Osteoblast (primary cell): ENCODE results near the gene LCN15. TPM values are rescaled to one million over a fixed set of nuclear protein-coding genes. Genes with fewer than 3 reads are reported as not detected.

Experiments
- DNase-seq: peaks from one replicate; pipeline ENCODE4 v3.0.0; 2011; ENCODE audit warnings: low spot score, mixed read lengths; ENCODE audit not compliant: insufficient read length; ENCODE audit errors: missing footprints
- H2AFZ ChIP-seq: 2 replicates; pipeline ENCODE4 v1.6.0; 2011; ENCODE audit warnings: mild to moderate bottlenecking, low read length
- H3K27ac ChIP-seq: 2 replicates; pipeline ENCODE4 v1.5.1; 2011; ENCODE audit warnings: mild to moderate bottlenecking, low read depth, low read length, moderate library complexity
- H3K27me3 ChIP-seq: 2 replicates; pipeline ENCODE4 v1.6.0; 2012; ENCODE audit warnings: mild to moderate bottlenecking, control low read depth, inconsistent platforms, low read length, moderate library complexity; ENCODE audit not compliant: insufficient read depth
- H3K36me3 ChIP-seq: 2 replicates; pipeline ENCODE4 v1.5.1; 2011; ENCODE audit warnings: mild to moderate bottlenecking, low read length, control low read depth, moderate library complexity; ENCODE audit not compliant: insufficient read depth
- H3K4me1 ChIP-seq: 2 replicates; pipeline ENCODE4 v1.5.1; 2011; ENCODE audit warnings: mild to moderate bottlenecking, low read length, control low read depth, moderate library complexity; ENCODE audit not compliant: insufficient read depth
- H3K4me2 ChIP-seq: 2 replicates; pipeline ENCODE4 v1.6.0; 2011; ENCODE audit warnings: mild to moderate bottlenecking, low read length; ENCODE audit not compliant: insufficient read depth
- H3K4me3 ChIP-seq: fragments of 200-600 bp; sonication (generic); 3 replicates; pipeline ENCODE4 v1.5.1; 2012; ENCODE audit warnings: mild to moderate bottlenecking, low read length, inconsistent platforms; ENCODE audit not compliant: insufficient read depth
- H3K79me2 ChIP-seq: 2 replicates; pipeline ENCODE4 v1.6.0; 2012; ENCODE audit warnings: mild to moderate bottlenecking, low read length, control low read depth, inconsistent platforms; ENCODE audit not compliant: insufficient read depth
- H3K9me3 ChIP-seq: 2 replicates; pipeline ENCODE4 v1.5.1; 2011; ENCODE audit warnings: low read depth, low read length, control low read depth
- H4K20me1 ChIP-seq: 2 replicates; pipeline ENCODE4 v1.6.0; 2012; ENCODE audit warnings: mild to moderate bottlenecking, low read length, control low read depth; ENCODE audit not compliant: insufficient read depth
- total RNA-seq: library from RNA; depleted of rRNA; stranded (reverse); fragments of >200 nt; gene quantifications from 2 replicates; pipeline ENCODE4 v1.2.3, GENCODE V29; 2012
- TF ChIP-seq, protein P1 (sequence below): IDR thresholded peaks from 2 replicates; pipeline ENCODE4 v1.5.1; 2011; ENCODE audit warnings: mild to moderate bottlenecking, low read depth, low read length, moderate library complexity; ENCODE audit errors: extremely low read depth

LCN15 gene
- total RNA-seq, 1 donor, result not detected

GRCh38 chr9:136763649-136764035, 676 bp downstream of the LCN15 start:
- H3K27me3 ChIP-seq, result peaks cover 4% of the 10 kb centered on the region
- H3K36me3 ChIP-seq, result no peaks in the 10 kb centered on the region
- peak; percentile 76 for DNase-seq
- H2AFZ ChIP-seq, result no peak overlapping the region
- no peaks in the 10 kb centered on the region for H4K20me1 ChIP-seq
- no peaks in the 10 kb centered on the region for H3K79me2 ChIP-seq
- TF ChIP-seq, protein P1, sequence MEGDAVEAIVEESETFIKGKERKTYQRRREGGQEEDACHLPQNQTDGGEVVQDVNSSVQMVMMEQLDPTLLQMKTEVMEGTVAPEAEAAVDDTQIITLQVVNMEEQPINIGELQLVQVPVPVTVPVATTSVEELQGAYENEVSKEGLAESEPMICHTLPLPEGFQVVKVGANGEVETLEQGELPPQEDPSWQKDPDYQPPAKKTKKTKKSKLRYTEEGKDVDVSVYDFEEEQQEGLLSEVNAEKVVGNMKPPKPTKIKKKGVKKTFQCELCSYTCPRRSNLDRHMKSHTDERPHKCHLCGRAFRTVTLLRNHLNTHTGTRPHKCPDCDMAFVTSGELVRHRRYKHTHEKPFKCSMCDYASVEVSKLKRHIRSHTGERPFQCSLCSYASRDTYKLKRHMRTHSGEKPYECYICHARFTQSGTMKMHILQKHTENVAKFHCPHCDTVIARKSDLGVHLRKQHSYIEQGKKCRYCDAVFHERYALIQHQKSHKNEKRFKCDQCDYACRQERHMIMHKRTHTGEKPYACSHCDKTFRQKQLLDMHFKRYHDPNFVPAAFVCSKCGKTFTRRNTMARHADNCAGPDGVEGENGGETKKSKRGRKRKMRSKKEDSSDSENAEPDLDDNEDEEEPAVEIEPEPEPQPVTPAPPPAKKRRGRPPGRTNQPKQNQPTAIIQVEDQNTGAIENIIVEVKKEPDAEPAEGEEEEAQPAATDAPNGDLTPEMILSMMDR, result no peak
- no peak overlapping the region for H3K4me3 ChIP-seq
- H3K9me3 ChIP-seq, result no peaks in the 10 kb centered on the region
- no peak overlapping the region for H3K4me2 ChIP-seq
- no peak overlapping the region for H3K27ac ChIP-seq
- H3K4me1 ChIP-seq, result no peaks in the 10 kb centered on the region

DNA sequence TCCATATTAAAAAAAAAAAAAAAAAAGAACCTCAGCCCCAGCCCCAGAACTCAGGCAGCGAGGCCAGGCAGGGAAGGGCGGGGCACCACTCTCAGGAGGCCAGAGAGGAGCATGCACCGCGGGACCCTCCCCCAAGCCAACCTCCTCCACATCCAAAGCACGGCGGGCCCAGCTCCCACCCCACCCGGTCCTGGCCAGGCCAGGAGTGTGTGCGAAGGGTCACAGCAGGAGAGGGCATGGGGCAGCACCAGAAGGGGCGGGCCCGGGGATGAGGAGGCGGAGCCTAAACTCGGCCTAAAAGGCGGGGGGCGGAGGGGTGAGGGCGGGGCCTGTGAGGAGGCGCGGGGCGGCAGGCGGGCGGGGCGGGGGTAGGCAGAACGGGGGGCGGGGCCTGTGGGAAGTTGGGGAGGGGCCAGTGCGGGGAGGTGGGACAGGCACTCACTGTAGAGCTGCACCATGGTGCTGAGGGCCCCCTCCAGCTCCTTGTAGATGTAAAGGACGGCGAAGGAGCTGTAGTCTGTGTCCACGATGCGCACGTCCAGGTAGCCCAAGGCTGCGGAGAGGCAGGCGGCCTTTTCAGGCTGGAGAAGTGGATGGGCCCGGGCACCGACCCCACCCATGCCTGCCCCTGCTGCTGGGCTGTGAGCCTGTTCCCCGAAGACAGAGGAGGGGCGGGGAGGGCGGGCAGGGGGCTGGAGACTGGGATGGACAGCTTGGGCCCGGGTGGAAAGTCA, 1.2 kb downstream of the LCN15 start:
- Histone ChIP-seq H3K27me3 (peaks cover 3% of the 10 kb centered on the region), H3K4me3 (no peak overlapping the region), H3K9me3 (no peaks in the 10 kb centered on the region), H2AFZ (no peak overlapping the region), H3K27ac (no peak overlapping the region), H4K20me1 (no peaks in the 10 kb centered on the region), H3K4me2 (no peak overlapping the region), H3K4me1 (no peaks in the 10 kb centered on the region), H3K79me2 (no peaks in the 10 kb centered on the region), H3K36me3 (no peaks in the 10 kb centered on the region)
- DNase-seq, result peak; percentile 84
- TF ChIP-seq, protein P1, result no peak

DNA sequence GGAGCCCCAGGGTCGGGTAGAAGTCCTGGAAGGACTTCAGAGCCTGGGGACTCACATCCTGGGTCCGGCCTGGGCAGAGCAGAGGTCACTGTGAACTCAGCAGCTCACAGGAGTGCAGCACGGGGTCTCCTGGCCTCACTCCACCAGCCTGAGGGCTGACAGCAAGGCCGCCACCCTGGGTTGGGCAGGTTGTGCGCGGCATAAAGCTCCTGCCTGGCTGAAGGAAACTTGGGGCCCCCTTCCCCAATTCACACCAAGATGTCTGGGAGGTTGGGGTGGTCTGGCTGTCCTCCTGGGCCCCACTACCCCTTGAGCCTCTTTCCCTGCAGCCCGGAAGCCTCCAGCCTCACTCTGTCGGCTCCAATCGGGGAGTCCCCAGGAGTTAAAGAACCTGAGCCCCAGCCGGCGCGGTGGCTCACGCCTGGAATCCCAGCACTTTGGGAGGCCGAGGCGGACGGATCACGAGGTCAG, 2.1 kb downstream of the LCN15 start:
- H3K36me3 ChIP-seq, result no peaks in the 10 kb centered on the region

DNA sequence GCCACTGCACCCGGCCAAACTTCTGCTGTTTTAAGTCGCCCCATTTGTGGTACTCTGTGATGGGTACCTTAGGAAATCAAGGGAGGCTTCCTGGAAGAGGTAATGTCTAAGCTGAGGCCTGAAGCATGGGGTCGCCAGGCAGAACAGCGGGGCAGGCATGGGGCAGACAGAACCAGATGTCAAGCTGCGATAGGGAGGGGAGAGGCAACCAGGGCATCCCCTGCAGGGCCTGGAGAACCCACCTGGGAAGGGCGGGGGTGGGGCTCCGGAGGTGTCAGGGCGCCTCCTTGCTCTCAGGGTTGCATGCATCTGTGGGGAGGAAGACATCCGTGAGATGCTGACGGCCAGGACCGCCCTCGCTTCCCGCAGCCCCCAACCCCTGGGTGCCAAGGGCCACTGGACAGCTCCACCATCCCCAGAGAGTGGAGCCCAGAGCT, 2.8 kb downstream of the LCN15 start:
- H3K4me2 ChIP-seq, result no peak overlapping the region
- H3K79me2 ChIP-seq, result no peaks in the 10 kb centered on the region
- H3K27me3 ChIP-seq, result no peaks in the 10 kb centered on the region
- no peaks in the 10 kb centered on the region for H4K20me1 ChIP-seq
- peak; percentile 76 for DNase-seq
- H3K4me1 ChIP-seq, result no peaks in the 10 kb centered on the region
- no peak overlapping the region for H3K4me3 ChIP-seq
- TF ChIP-seq, protein P1, result no peak
- H3K27ac ChIP-seq, result no peak overlapping the region
- no peaks in the 10 kb centered on the region for H3K36me3 ChIP-seq
- H3K9me3 ChIP-seq, result no peaks in the 10 kb centered on the region
- no peak overlapping the region for H2AFZ ChIP-seq

More for the DNA sequence above, 2.1 kb downstream of the LCN15 start:
- Histone ChIP-seq H3K4me2 (no peak overlapping the region), H3K27ac (no peak overlapping the region), H3K79me2 (no peaks in the 10 kb centered on the region), H2AFZ (no peak overlapping the region), H3K9me3 (no peaks in the 10 kb centered on the region), H4K20me1 (no peaks in the 10 kb centered on the region), H3K4me3 (no peak overlapping the region), H3K27me3 (no peaks in the 10 kb centered on the region), H3K4me1 (no peaks in the 10 kb centered on the region)
- TF ChIP-seq, protein P1, result no peak
- DNase-seq, result peak; percentile 58
